Lung (tissue), 12 donors: ENCODE data around the gene PTPRG. TPM values are rescaled to one million over a fixed set of nuclear protein-coding genes. Genes with fewer than 3 reads are reported as not detected.
A peak's percentile ranks its signal among the peaks of the same experiment; 100 is the strongest.

Experiments used
- ATAC-seq: fragments of 200-7000 bp; cut with Tn5 transposase; one replicate; pipeline ENCODE4 v1.9.1; 2020; ENCODE audit warnings: moderate number of reproducible peaks; ENCODE audit not compliant: insufficient read depth, low FRiP score
- DNase-seq, 3 donors: peaks; one replicate each; pipeline ENCODE4 v3.0.0-alpha.2; 2013 to 2017
- H3K27ac ChIP-seq, 2 donors: one replicate each; pipeline ENCODE4 v1.5.1; 2013; ENCODE audit warnings: mild to moderate bottlenecking in 2 of 2, moderate library complexity in 2 of 2, control low read depth in 1 of 2, inconsistent platforms in 1 of 2, low read depth in 1 of 2, low read length in 1 of 2
- H3K27me3 ChIP-seq, 3 donors: one replicate each; pipeline ENCODE4 v1.5.1; 2013; ENCODE audit warnings: low read length in 2 of 3; ENCODE audit not compliant: control insufficient read depth in 3 of 3, insufficient read depth in 3 of 3
- H3K36me3 ChIP-seq, 4 donors: one replicate each; pipeline ENCODE4 v1.5.1; 2013; ENCODE audit warnings: low read length in 4 of 4, mild to moderate bottlenecking in 1 of 4, moderate library complexity in 1 of 4; ENCODE audit not compliant: control insufficient read depth in 4 of 4, insufficient read depth in 4 of 4
- H3K4me1 ChIP-seq, 5 donors: one replicate each; pipeline ENCODE4 v1.5.1; 2013; ENCODE audit warnings: low read length in 5 of 5, mild to moderate bottlenecking in 2 of 5, moderate library complexity in 1 of 5; ENCODE audit not compliant: control insufficient read depth in 5 of 5, insufficient read depth in 5 of 5
- H3K4me3 ChIP-seq: one replicate; pipeline ENCODE4 v1.5.1; 2013; ENCODE audit warnings: mild to moderate bottlenecking, control low read depth, moderate library complexity
- H3K9ac ChIP-seq, 2 donors: one replicate each; pipeline ENCODE4 v1.5.1; 2013; ENCODE audit warnings: low read length in 2 of 2, control low read depth in 1 of 2; ENCODE audit not compliant: insufficient read depth in 1 of 2
- H3K9me3 ChIP-seq, 4 donors: one replicate each; pipeline ENCODE4 v1.5.1; 2013; ENCODE audit warnings: low read length in 3 of 4, mild to moderate bottlenecking in 1 of 4, moderate library complexity in 1 of 4; ENCODE audit not compliant: control insufficient read depth in 4 of 4, insufficient read depth in 3 of 4
- CTCF ChIP-seq: IDR thresholded peaks from 2 replicates; pipeline ENCODE4 v1.5.1; 2012; ENCODE audit warnings: mild to moderate bottlenecking; ENCODE audit errors: control extremely low read depth, extremely low read depth
- WGBS, 2 donors: extraction: QIAGEN DNeasy Blood & Tissue Kit; methylation state at CpG; one replicate each; pipeline ENCODE4 v1.1.7; 2013; 5-methylcytosine and 5-hydroxymethylcytosine counted together
- polyA plus RNA-seq, 2 donors: library from polyadenylated mRNA; stranded (reverse); fragments of 200-250 nt; gene quantifications; one replicate each; pipeline ENCODE4 v1.2.1, GENCODE V29; 2013
- total RNA-seq, 2 donors: library from RNA; depleted of rRNA in 1 of 2; stranded (reverse); fragments of >200 nt in 1 of 2; gene quantifications; one replicate each; pipeline ENCODE4 v1.2.1, GENCODE V29; 2014 to 2021
- donor health status: control.
- donor health status: control.
- donor health status: Bipolar disorder and iron deficiency.
- donor health status: healthy.
- donor health status: DM: yes; HTN: yes; CAD: no.

The PTPRG gene
- total and polyA plus RNA-seq, 4 donors: 8.5 to 131 (median 75.9) TPM

- Histone ChIP-seq H3K9me3 (peaks cover 0 to 1% (median 0%) of the 10 kb centered on the region in 4 donors), H3K4me3 (no peak overlapping the region), H3K4me1 (peaks cover 0 to 8% (median 0%) of the 10 kb centered on the region in 5 donors), H3K27ac (no peak overlapping the region), H3K27me3 (no peaks in the 10 kb centered on the region), H3K36me3 (no peaks in the 10 kb centered on the region), H3K9ac (no peak overlapping the region)
- no peak for TF ChIP-seq CTCF
- 67 to 75% methylated on average over 3 of the region's 3 CpGs for WGBS, 2 donors
- no peak for DNase-seq
- ATAC-seq: no peak
Observed at GRCh38 chr3:62117903-62118548, 556.7 kb downstream of the PTPRG start.

DNA sequence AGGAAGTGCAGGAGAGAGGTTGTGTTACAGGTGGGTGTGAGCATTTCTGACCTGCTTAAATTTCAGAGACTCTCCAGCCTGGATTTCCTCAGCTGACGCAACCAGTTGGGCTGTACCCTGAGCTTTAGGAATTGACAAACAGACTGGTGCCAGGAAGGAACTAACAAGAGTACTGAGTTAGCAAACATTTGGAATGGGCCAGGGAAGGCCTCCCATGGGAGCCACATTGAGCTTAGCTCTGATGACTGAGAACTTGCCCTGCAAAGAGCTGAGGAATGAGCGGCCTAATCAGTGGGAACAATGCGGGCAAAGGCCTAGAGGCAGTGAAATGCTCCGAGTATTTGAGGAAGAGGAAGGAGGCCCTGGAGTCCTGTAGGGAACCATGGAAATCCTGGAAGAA is 557.8 kb downstream of the PTPRG start:
- WGBS, 2 donors: 95 to 97% methylated on average over 4 of the region's 4 CpGs
- ATAC-seq: no peak

DNA sequence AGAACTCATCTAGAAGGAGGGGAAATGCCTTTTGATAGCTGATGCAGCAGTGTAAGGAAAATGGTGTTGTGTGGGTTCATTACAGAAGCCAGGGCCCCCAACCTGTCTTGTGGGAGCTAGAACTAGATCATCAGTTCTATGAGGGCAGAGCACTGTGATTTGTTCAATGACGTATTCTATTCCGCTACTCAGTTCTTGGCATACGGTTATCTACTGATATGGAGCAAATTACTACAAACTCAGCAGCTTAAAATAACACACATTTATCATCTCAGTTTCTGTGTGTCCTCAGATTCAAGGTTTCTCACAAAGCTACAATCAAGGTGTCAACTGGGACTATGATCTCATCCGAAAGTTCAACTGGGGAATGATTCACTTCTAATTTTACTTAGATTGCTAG is 561.4 kb downstream of the PTPRG start:
- no peaks in the 10 kb centered on the region for H3K36me3 ChIP-seq
- 73 to 96% methylated on average over 4 of the region's 4 CpGs for WGBS, 2 donors
- no peak for ATAC-seq
- H3K4me1 ChIP-seq: peaks cover 0 to 8% (median 0%) of the 10 kb centered on the region in 5 donors
- H3K9me3 ChIP-seq: peaks cover 0 to 4% (median 0%) of the 10 kb centered on the region in 4 donors
- no peak for DNase-seq
- peak overlapping the region in 1 of 2 donors; percentile 42 for H3K27ac ChIP-seq
- TF ChIP-seq CTCF: no peak
- no peak overlapping the region for H3K9ac ChIP-seq
- H3K27me3 ChIP-seq: no peaks in the 10 kb centered on the region
- no peak overlapping the region for H3K4me3 ChIP-seq

More for the DNA sequence above, 557.8 kb downstream of the PTPRG start:
- Histone ChIP-seq H3K9ac (no peak overlapping the region), H3K27ac (no peak overlapping the region), H3K36me3 (no peaks in the 10 kb centered on the region), H3K9me3 (peaks cover 0 to 4% (median 0%) of the 10 kb centered on the region in 4 donors), H3K4me1 (peaks cover 0 to 8% (median 0%) of the 10 kb centered on the region in 5 donors), H3K4me3 (no peak overlapping the region), H3K27me3 (no peaks in the 10 kb centered on the region)
- no peak for TF ChIP-seq CTCF
- no peak for DNase-seq

- H3K27ac ChIP-seq: no peak overlapping the region
- no peak overlapping the region for H3K9ac ChIP-seq
- H3K4me1 ChIP-seq: peaks cover 0 to 8% (median 0%) of the 10 kb centered on the region in 5 donors
- ATAC-seq (no peak), DNase-seq (no peak)
- H3K4me3 ChIP-seq: no peak overlapping the region
- peaks cover 0 to 4% (median 0%) of the 10 kb centered on the region in 4 donors for H3K9me3 ChIP-seq
- WGBS, 2 donors: 90 to 94% methylated on average over 4 of the region's 4 CpGs
- no peaks in the 10 kb centered on the region for H3K27me3 ChIP-seq
- no peak for TF ChIP-seq CTCF
- H3K36me3 ChIP-seq: peaks cover 0 to 2% (median 0%) of the 10 kb centered on the region in 4 donors
Observed at GRCh38 chr3:62125380-62125779, 564.0 kb downstream of the PTPRG start.
